Activated CD4-positive, alpha-beta T cell treated with anti-CD3 and anti-CD28 coated beads, Interleukin-2, amount 10 ng/mL, durations not matched to agents 24 days and 14 days (primary cell): ENCODE data around the gene L1TD1. TPM values are rescaled to one million over a fixed set of nuclear protein-coding genes. Genes with fewer than 3 reads are reported as not detected.
"Not testable (repeated sequence)": the region's sequence is repeated elsewhere in the genome, so short reads cannot be mapped to it uniquely, and the experiment has no call there.

Experiments
- DNase-seq: peaks from one replicate; pipeline ENCODE4 v3.0.0; 2022
- H3K27ac Mint-ChIP-seq: one replicate; pipeline ENCODE4 v1.8.0; 2022; ENCODE audit warnings: mild to moderate bottlenecking, mixed read lengths
- H3K27me3 Mint-ChIP-seq: one replicate; pipeline ENCODE4 v1.8.0; 2022; ENCODE audit warnings: mixed read lengths
- H3K36me3 Mint-ChIP-seq: one replicate; pipeline ENCODE4 v1.8.0; 2022; ENCODE audit warnings: low read depth, mild to moderate bottlenecking, mixed read lengths
- H3K4me1 Mint-ChIP-seq: one replicate; pipeline ENCODE4 v1.8.0; 2021; ENCODE audit warnings: mixed read lengths
- H3K4me3 Mint-ChIP-seq: one replicate; pipeline ENCODE4 v1.8.0; 2022; ENCODE audit warnings: mild to moderate bottlenecking, moderate library complexity, mixed read lengths
- H3K9me3 Mint-ChIP-seq: one replicate; pipeline ENCODE4 v1.8.0; 2021; ENCODE audit warnings: mixed read lengths
- intact Hi-C: fragments of 100-400 bp; cut with micrococcal nuclease; formaldehyde crosslinking; loops from one replicate; pipeline ENCODE4 v1.15.1; 2023
- total RNA-seq: library from RNA; stranded (reverse); gene quantifications from 2 replicates; pipeline ENCODE4 v1.2.3, GENCODE V29; 2022

The L1TD1 gene
- total RNA-seq, 1 donor from 2014 or later: not detected

- H3K27me3 Mint-ChIP-seq: peaks cover 3% of the 10 kb centered on the region
- H3K4me1 Mint-ChIP-seq: no peaks in the 10 kb centered on the region
- intact Hi-C loops: no loop called here
- no peak overlapping the region for H3K4me3 Mint-ChIP-seq
- no peaks in the 10 kb centered on the region for H3K36me3 Mint-ChIP-seq
- H3K27ac Mint-ChIP-seq: no peak overlapping the region
- no peaks in the 10 kb centered on the region for H3K9me3 Mint-ChIP-seq
- no peak for DNase-seq
Observed at GRCh38 chr1:62234688-62235087, 40.0 kb downstream of the L1TD1 start.

GRCh38 chr1:62235576-62235975, 40.9 kb downstream of the L1TD1 start:
- H3K9me3 Mint-ChIP-seq: no peaks in the 10 kb centered on the region
- peaks cover 3% of the 10 kb centered on the region for H3K27me3 Mint-ChIP-seq
- H3K27ac Mint-ChIP-seq: no peak overlapping the region
- no peak overlapping the region for H3K4me3 Mint-ChIP-seq
- H3K4me1 Mint-ChIP-seq: no peaks in the 10 kb centered on the region
- intact Hi-C loops: no loop called here
- no peak for DNase-seq
- no peaks in the 10 kb centered on the region for H3K36me3 Mint-ChIP-seq

GRCh38 chr1:62237361-62237760, 42.7 kb downstream of the L1TD1 start:
- DNase-seq: no peak
- Mint-ChIP-seq H3K4me1 (no peaks in the 10 kb centered on the region), H3K27me3 (no peaks in the 10 kb centered on the region), H3K36me3 (no peaks in the 10 kb centered on the region), H3K9me3 (no peaks in the 10 kb centered on the region), H3K4me3 (no peak overlapping the region), H3K27ac (no peak overlapping the region)
- intact Hi-C loops: no loop called here

GRCh38 chr1:62237950-62238374, 43.3 kb downstream of the L1TD1 start:
- no peaks in the 10 kb centered on the region for H3K4me1 Mint-ChIP-seq
- H3K9me3 Mint-ChIP-seq: no peaks in the 10 kb centered on the region
- no peak for DNase-seq
- H3K27me3 Mint-ChIP-seq: no peaks in the 10 kb centered on the region
- H3K27ac Mint-ChIP-seq: no peak overlapping the region
- no peak overlapping the region for H3K4me3 Mint-ChIP-seq
- H3K36me3 Mint-ChIP-seq: no peaks in the 10 kb centered on the region
- intact Hi-C loops: no loop called here

- no peak overlapping the region for H3K27ac Mint-ChIP-seq
- no peaks in the 10 kb centered on the region for H3K36me3 Mint-ChIP-seq
- DNase-seq: no peak
- intact Hi-C loops: no loop called here
- H3K9me3 Mint-ChIP-seq: no peaks in the 10 kb centered on the region
- H3K27me3 Mint-ChIP-seq: no peaks in the 10 kb centered on the region
- no peak overlapping the region for H3K4me3 Mint-ChIP-seq
- no peaks in the 10 kb centered on the region for H3K4me1 Mint-ChIP-seq
Observed at GRCh38 chr1:62238507-62238906, 43.9 kb downstream of the L1TD1 start.

GRCh38 chr1:62239652-62240403, 45.2 kb downstream of the L1TD1 start:
- intact Hi-C loops, H3K36me3 Mint-ChIP-seq: not testable (repeated sequence)

GRCh38 chr1:62240651-62241370, 46.2 kb downstream of the L1TD1 start:
- DNase-seq: no peak
- no peak overlapping the region for H3K27ac Mint-ChIP-seq
- H3K27me3 Mint-ChIP-seq: no peaks in the 10 kb centered on the region
- no peaks in the 10 kb centered on the region for H3K4me1 Mint-ChIP-seq
- no peaks in the 10 kb centered on the region for H3K9me3 Mint-ChIP-seq
- no peaks in the 10 kb centered on the region for H3K36me3 Mint-ChIP-seq
- intact Hi-C loops: no loop called here
- H3K4me3 Mint-ChIP-seq: no peak overlapping the region

More at GRCh38 chr1:62239652-62240403, 45.2 kb downstream of the L1TD1 start:
- DNase-seq, H3K9me3 Mint-ChIP-seq, H3K27ac Mint-ChIP-seq, H3K27me3 Mint-ChIP-seq, H3K4me1 Mint-ChIP-seq, H3K4me3 Mint-ChIP-seq: not testable (repeated sequence)

GRCh38 chr1:62241371-62242131, 46.9 kb downstream of the L1TD1 start:
- H3K36me3 Mint-ChIP-seq: no peaks in the 10 kb centered on the region
- H3K9me3 Mint-ChIP-seq: no peaks in the 10 kb centered on the region
- DNase-seq: no peak
- H3K4me3 Mint-ChIP-seq: no peak overlapping the region
- H3K27me3 Mint-ChIP-seq: no peaks in the 10 kb centered on the region
- no peaks in the 10 kb centered on the region for H3K4me1 Mint-ChIP-seq
- intact Hi-C loops: no loop called here
- H3K27ac Mint-ChIP-seq: no peak overlapping the region

- H3K4me3 Mint-ChIP-seq, intact Hi-C loops, H3K36me3 Mint-ChIP-seq, H3K27ac Mint-ChIP-seq, H3K9me3 Mint-ChIP-seq, H3K4me1 Mint-ChIP-seq, DNase-seq, H3K27me3 Mint-ChIP-seq: not testable (repeated sequence)
Observed at GRCh38 chr1:62244380-62244779, 49.7 kb downstream of the L1TD1 start.

- H3K4me3 Mint-ChIP-seq: no peak overlapping the region
- no peaks in the 10 kb centered on the region for H3K4me1 Mint-ChIP-seq
- no peaks in the 10 kb centered on the region for H3K36me3 Mint-ChIP-seq
- no peak overlapping the region for H3K27ac Mint-ChIP-seq
- intact Hi-C loops: no loop called here
- no peaks in the 10 kb centered on the region for H3K9me3 Mint-ChIP-seq
- H3K27me3 Mint-ChIP-seq: no peaks in the 10 kb centered on the region
- DNase-seq: no peak
Observed at GRCh38 chr1:62245201-62245600, 50.6 kb downstream of the L1TD1 start.

- H3K9me3 Mint-ChIP-seq: no peaks in the 10 kb centered on the region
- no peak overlapping the region for H3K27ac Mint-ChIP-seq
- intact Hi-C loops: no loop called here
- no peaks in the 10 kb centered on the region for H3K36me3 Mint-ChIP-seq
- H3K27me3 Mint-ChIP-seq: no peaks in the 10 kb centered on the region
- DNase-seq: no peak
- H3K4me3 Mint-ChIP-seq: no peak overlapping the region
- H3K4me1 Mint-ChIP-seq: no peaks in the 10 kb centered on the region
Observed at GRCh38 chr1:62247391-62248168, 52.9 kb downstream of the L1TD1 start.

- intact Hi-C loops: no loop called here
- Mint-ChIP-seq H3K4me3 (no peak overlapping the region), H3K4me1 (no peaks in the 10 kb centered on the region), H3K9me3 (no peaks in the 10 kb centered on the region), H3K27ac (no peak overlapping the region), H3K27me3 (no peaks in the 10 kb centered on the region), H3K36me3 (no peaks in the 10 kb centered on the region)
- no peak for DNase-seq
Observed at GRCh38 chr1:62250126-62250726, 55.6 kb downstream of the L1TD1 start.

GRCh38 chr1:62259551-62259950, 64.9 kb downstream of the L1TD1 start:
- Mint-ChIP-seq H3K27ac (no peak overlapping the region), H3K4me3 (no peak overlapping the region), H3K4me1 (no peaks in the 10 kb centered on the region), H3K36me3 (no peaks in the 10 kb centered on the region), H3K9me3 (peaks cover 3% of the 10 kb centered on the region), H3K27me3 (peaks cover 7% of the 10 kb centered on the region)
- DNase-seq: no peak
- intact Hi-C loops: no loop called here
